Activated CD4-positive, alpha-beta T cell treated with anti-CD3 and anti-CD28 coated beads, Interleukin-2, amount 50 U/mL, for 48 hours (primary cell): ENCODE data around the gene LIMS1.
"Not testable (repeated sequence)": the region's sequence is repeated elsewhere in the genome, so short reads cannot be mapped to it uniquely, and the experiment has no call there.

Experiments used
- DNase-seq, 2 experiments: peaks; one replicate each; pipeline ENCODE4 v3.0.0-alpha.2; 2020

Gene LIMS1

GRCh38 chr2:108670282-108670681 lies 136.0 kb downstream of the LIMS1 start:
- not testable (repeated sequence) for DNase-seq

GRCh38 chr2:108672200-108672805 lies 138.0 kb downstream of the LIMS1 start:
- not testable (repeated sequence) for DNase-seq

- not testable (repeated sequence) for DNase-seq
Observed at GRCh38 chr2:108676522-108676921, 142.3 kb downstream of the LIMS1 start.

GRCh38 chr2:108677239-108677744 lies 143.0 kb downstream of the LIMS1 start:
- DNase-seq = not testable (repeated sequence)

- not testable (repeated sequence) for DNase-seq
Observed at GRCh38 chr2:108678198-108678651, 144.0 kb downstream of the LIMS1 start.

GRCh38 chr2:108680805-108681204 lies 146.5 kb downstream of the LIMS1 start:
- DNase-seq = not testable (repeated sequence)

- DNase-seq = not testable (repeated sequence)
Observed at GRCh38 chr2:108688818-108689756, 154.8 kb downstream of the LIMS1 start.

- not testable (repeated sequence) for DNase-seq
Observed at GRCh38 chr2:108690001-108690400, 155.7 kb downstream of the LIMS1 start.

- no peak for DNase-seq
Observed at GRCh38 chr2:108691447-108691846, 157.2 kb downstream of the LIMS1 start.

GRCh38 chr2:108701208-108701607 lies 166.9 kb downstream of the LIMS1 start:
- no peak for DNase-seq

- DNase-seq = no peak
Observed at GRCh38 chr2:108701806-108702205, 167.5 kb downstream of the LIMS1 start.

GRCh38 chr2:108704871-108705270 lies 170.6 kb downstream of the LIMS1 start:
- no peak for DNase-seq

- no peak for DNase-seq
Observed at GRCh38 chr2:108707300-108707699, 173.0 kb downstream of the LIMS1 start.

GRCh38 chr2:108716971-108717370 lies 182.7 kb downstream of the LIMS1 start:
- DNase-seq = not testable (repeated sequence)

GRCh38 chr2:108719149-108720044 lies 185.1 kb downstream of the LIMS1 start, which contains the start of gene RANBP2:
Gene RANBP2 (plus strand): TSS chr2:108719482. CDS start chr2:108719607, 125 bp downstream.
- peak; percentile 91 to 93 for DNase-seq

GRCh38 chr2:108726048-108726447 lies 191.8 kb downstream of the LIMS1 start:
- DNase-seq = not testable (repeated sequence)

GRCh38 chr2:108734656-108735055 lies 200.4 kb downstream of the LIMS1 start:
- not testable (repeated sequence) for DNase-seq
